Chondrocyte (in vitro differentiated cells): ENCODE results near the gene NOS3. TPM values are rescaled to one million over a fixed set of nuclear protein-coding genes. Genes with fewer than 3 reads are reported as not detected.

Source experiments
- DNase-seq: peaks from one replicate; pipeline ENCODE4 v3.0.0; 2021; ENCODE audit warnings: mixed read lengths, low spot score
- H3K27ac Mint-ChIP-seq: one replicate; pipeline ENCODE4 v1.8.0; 2021; ENCODE audit warnings: mild to moderate bottlenecking, moderate library complexity, mixed read lengths; ENCODE audit not compliant: unreplicated experiment
- H3K27me3 Mint-ChIP-seq: 2 replicates; pipeline ENCODE4 v1.8.0; 2021; ENCODE audit warnings: low read depth, mixed read lengths
- H3K36me3 Mint-ChIP-seq: 2 replicates; pipeline ENCODE4 v1.8.0; 2021; ENCODE audit warnings: low read depth, mixed read lengths
- H3K4me1 Mint-ChIP-seq: 2 replicates; pipeline ENCODE4 v1.8.0; 2021; ENCODE audit warnings: low read depth, mild to moderate bottlenecking, mixed read lengths
- H3K4me3 Mint-ChIP-seq: one replicate; pipeline ENCODE4 v1.8.0; 2021; ENCODE audit warnings: mild to moderate bottlenecking, moderate library complexity, mixed read lengths; ENCODE audit not compliant: unreplicated experiment
- H3K9me3 Mint-ChIP-seq: 2 replicates; pipeline ENCODE4 v1.8.0; 2021; ENCODE audit warnings: low read depth, mixed read lengths
- total RNA-seq: library from RNA; stranded (reverse); gene quantifications from 3 replicates; pipeline ENCODE4 v1.2.1, GENCODE V29; 2021
- TF ChIP-seq, protein P1 (sequence below): fragments of 200-600 bp; sonication (generic); IDR thresholded peaks from 2 replicates; pipeline ENCODE4 v1.5.0; 2021; ENCODE audit warnings: antibody characterized with exemption, mild to moderate bottlenecking, moderate library complexity

The NOS3 gene
- total RNA-seq, 1 donor from 2014 or later: not detected

DNA sequence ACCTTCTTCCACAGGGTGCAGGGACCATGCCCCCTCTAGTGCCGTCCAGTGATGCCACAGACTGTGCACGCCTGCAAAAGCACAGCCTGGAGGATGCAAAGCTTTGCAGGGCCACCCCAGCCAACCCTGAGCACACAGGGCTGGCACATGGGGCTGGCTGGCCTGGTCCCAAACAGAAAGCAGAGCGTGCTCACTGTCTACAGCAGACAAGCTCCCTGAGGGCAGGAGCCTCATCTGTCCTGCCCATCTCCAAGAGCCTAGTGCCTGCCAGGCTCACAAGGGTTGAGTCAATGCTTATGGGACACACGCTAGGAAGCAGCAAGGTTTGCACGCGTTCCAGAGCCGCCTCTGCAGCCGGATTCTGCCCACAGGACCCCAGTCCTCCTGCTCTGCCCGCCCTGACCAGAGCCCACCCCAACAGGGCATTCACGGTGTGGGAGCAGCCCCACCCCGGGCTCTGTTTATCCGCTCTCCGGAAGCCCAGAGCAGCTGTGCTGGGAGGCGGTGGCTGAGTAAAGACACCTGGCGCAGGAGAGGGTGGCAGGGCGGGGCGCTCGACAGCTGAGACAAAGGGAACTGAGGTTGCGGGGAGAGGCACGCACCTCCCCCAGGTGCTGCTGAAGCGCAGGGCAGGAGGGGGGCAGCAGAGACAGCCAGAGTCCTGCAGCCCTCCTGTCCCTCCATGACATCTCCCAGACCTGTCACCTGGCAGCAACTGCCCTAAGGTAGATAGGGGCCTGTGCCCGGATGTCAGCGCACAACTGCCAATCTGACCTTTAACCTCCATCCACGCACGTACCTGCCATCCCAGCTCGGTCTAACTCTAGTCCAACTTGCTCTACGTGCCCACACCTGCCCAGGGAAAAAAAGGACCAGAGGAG is 17.0 kb upstream of the NOS3 start:
- TF ChIP-seq, protein P1, sequence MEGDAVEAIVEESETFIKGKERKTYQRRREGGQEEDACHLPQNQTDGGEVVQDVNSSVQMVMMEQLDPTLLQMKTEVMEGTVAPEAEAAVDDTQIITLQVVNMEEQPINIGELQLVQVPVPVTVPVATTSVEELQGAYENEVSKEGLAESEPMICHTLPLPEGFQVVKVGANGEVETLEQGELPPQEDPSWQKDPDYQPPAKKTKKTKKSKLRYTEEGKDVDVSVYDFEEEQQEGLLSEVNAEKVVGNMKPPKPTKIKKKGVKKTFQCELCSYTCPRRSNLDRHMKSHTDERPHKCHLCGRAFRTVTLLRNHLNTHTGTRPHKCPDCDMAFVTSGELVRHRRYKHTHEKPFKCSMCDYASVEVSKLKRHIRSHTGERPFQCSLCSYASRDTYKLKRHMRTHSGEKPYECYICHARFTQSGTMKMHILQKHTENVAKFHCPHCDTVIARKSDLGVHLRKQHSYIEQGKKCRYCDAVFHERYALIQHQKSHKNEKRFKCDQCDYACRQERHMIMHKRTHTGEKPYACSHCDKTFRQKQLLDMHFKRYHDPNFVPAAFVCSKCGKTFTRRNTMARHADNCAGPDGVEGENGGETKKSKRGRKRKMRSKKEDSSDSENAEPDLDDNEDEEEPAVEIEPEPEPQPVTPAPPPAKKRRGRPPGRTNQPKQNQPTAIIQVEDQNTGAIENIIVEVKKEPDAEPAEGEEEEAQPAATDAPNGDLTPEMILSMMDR: no peak
- DNase-seq: no peak
- Mint-ChIP-seq H3K9me3 (no peaks in the 10 kb centered on the region), H3K27me3 (peaks cover 33% of the 10 kb centered on the region), H3K4me3 (no peak overlapping the region), H3K36me3 (peaks cover 1% of the 10 kb centered on the region), H3K27ac (no peak overlapping the region), H3K4me1 (peaks cover 13% of the 10 kb centered on the region)

DNA sequence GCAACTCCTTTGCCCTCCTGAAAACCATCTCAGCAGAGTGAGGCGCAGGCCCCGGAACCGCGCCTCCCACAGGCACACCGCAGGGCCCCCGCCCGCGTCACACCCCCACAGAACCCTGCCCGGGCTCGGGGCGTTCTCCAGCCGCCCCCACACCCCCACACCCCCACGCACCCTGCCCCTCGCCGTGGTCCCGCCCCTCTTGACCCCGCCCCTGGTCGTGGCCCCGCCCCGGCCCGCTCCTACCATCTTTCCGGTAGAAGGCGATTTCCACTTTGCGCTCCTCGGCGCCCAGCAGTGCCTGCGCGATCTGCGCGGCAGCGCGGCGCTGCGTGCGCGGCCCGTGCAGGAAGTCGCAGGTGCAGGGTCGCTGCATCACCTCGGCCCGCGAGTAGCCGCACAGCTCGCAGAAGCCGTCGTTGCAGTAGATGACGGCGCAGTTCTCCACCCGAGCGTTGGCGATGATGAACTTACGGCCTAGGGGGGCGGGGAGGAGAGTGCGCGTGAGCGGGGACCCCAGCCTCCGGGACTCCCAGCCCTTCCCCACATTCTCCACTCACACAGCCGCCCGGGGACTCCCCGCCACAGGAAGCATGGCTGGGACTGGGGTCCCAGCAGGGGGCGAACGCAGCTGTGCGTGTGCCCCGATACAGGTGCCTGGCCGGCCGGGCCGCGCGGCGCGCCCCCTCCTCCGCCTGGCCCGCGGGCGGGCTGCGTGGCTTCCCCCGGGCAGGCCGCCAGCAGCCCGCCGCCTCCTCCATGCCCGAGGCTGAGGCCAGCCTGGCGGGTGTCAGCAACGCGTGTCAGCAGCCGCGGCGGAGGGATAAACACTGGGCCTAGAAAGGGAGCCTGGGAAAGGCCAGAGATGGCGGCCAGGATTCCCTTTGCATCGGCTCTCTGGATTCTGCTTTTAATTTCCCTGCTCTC is 16.1 kb upstream of the NOS3 start:
- H3K27me3 Mint-ChIP-seq: peaks cover 28% of the 10 kb centered on the region
- peaks cover 1% of the 10 kb centered on the region for H3K36me3 Mint-ChIP-seq
- TF ChIP-seq, protein P1: peak; percentile 69
- no peak for DNase-seq
- no peaks in the 10 kb centered on the region for H3K9me3 Mint-ChIP-seq
- H3K4me1 Mint-ChIP-seq: peaks cover 14% of the 10 kb centered on the region
- peak overlapping the region; percentile 63 for H3K4me3 Mint-ChIP-seq
- no peak overlapping the region for H3K27ac Mint-ChIP-seq

GRCh38 chr7:150975536-150976319 is 15.1 kb upstream of the NOS3 start:
- no peak overlapping the region for H3K4me3 Mint-ChIP-seq
- H3K9me3 Mint-ChIP-seq: no peaks in the 10 kb centered on the region
- peaks cover 14% of the 10 kb centered on the region for H3K4me1 Mint-ChIP-seq
- peaks cover 1% of the 10 kb centered on the region for H3K36me3 Mint-ChIP-seq
- DNase-seq: no peak
- TF ChIP-seq, protein P1: no peak
- no peak overlapping the region for H3K27ac Mint-ChIP-seq
- H3K27me3 Mint-ChIP-seq: peaks cover 29% of the 10 kb centered on the region

DNA sequence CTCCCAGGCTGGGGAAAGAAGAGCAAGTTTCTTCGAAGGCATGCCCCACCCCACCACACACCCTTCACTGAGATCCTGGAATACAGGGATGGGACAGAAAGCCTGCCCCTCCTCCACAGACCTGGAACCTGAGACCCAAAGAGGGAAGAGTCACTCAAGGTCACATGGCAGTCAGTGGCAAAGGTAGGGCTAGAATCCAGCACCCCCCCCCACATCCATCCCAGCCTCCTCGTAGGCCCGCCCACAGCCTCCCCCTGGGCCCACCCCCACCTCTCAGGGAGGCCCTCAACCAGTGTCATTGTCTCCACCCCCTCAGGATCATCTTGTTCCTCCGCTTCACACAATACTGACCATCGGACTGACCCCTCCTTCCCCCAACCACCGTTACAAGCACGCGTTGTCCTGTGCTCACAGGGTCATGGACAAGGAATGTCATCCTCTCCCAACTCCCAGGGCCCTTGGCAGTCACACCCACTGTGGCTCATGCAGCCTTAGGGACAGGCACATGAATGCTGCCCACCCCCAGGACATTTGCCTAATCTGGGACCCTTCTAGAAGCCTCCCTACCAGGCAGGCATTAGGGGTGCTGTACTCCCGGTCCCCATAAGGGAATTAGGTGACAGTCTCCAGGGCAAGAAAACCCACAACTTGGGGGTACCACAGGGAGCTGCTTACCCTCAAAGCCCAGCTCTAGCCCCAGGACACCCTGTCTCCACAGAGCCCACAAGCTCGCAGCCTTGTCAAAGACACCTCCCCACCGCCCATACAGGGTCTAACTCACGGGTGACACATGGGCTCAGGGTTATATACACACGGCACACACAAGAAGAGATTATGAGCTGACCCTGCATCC is 14.1 kb upstream of the NOS3 start:
- no peaks in the 10 kb centered on the region for H3K9me3 Mint-ChIP-seq
- peaks cover 32% of the 10 kb centered on the region for H3K27me3 Mint-ChIP-seq
- no peak for DNase-seq
- H3K4me1 Mint-ChIP-seq: peaks cover 14% of the 10 kb centered on the region
- TF ChIP-seq, protein P1: no peak
- H3K27ac Mint-ChIP-seq: no peak overlapping the region
- H3K4me3 Mint-ChIP-seq: peak overlapping the region; percentile 59
- H3K36me3 Mint-ChIP-seq: peaks cover 1% of the 10 kb centered on the region
